Fibroblast of the aortic adventitia (primary cell): ENCODE results near the gene XAF1. TPM values are rescaled to one million over a fixed set of nuclear protein-coding genes. Genes with fewer than 3 reads are reported as not detected.

Experiments
- DNase-seq: peaks from one replicate; pipeline ENCODE4 v3.0.0-alpha.2; 2010; ENCODE audit warnings: low read depth
- H3K4me3 ChIP-seq: 2 replicates; pipeline ENCODE4 v1.5.1; 2011; ENCODE audit warnings: low read depth, mild to moderate bottlenecking, control low read depth, low read length, moderate library complexity
- CTCF ChIP-seq: IDR thresholded peaks from 2 replicates; pipeline ENCODE4 v1.5.1; 2011; ENCODE audit warnings: mild to moderate bottlenecking, low read length, control low read depth, inconsistent platforms; ENCODE audit not compliant: insufficient read depth
- total RNA-seq: library from RNA; depleted of rRNA; stranded (reverse); fragments of >200 nt; gene quantifications from 2 replicates; pipeline ENCODE4 v1.2.3, GENCODE V29; 2012; ENCODE audit warnings: low replicate concordance

Gene XAF1
- total RNA-seq, 1 donor, result 27.5 TPM

- no peak overlapping the region for H3K4me3 ChIP-seq
- DNase-seq, result no peak
- no peak for TF ChIP-seq CTCF
These were observed 44.2 kb upstream of the XAF1 start for GRCh38 chr17:6711681-6712057.

GRCh38 chr17:6712058-6712853, 43.6 kb upstream of the XAF1 start:
- TF ChIP-seq CTCF, result no peak
- no peak overlapping the region for H3K4me3 ChIP-seq
- peak; percentile 19 for DNase-seq

GRCh38 chr17:6712854-6713129, 43.1 kb upstream of the XAF1 start:
- no peak for DNase-seq
- TF ChIP-seq CTCF, result no peak
- no peak overlapping the region for H3K4me3 ChIP-seq

- peak within 1 kb of the TSS; percentile 28 for H3K4me3 ChIP-seq
- DNase-seq, result peak; percentile 6
- TF ChIP-seq CTCF, result peak; percentile 50
These were observed 42.5 kb upstream of the XAF1 start, which contains the start of gene SLC13A5 for GRCh38 chr17:6713130-6713917. TSS of gene SLC13A5 (minus strand) at chr17:6713369. CDS start at chr17:6713333, 36 bp downstream.

GRCh38 chr17:6713918-6714271, 42.0 kb upstream of the XAF1 start:
- no peak for DNase-seq
- no peak for TF ChIP-seq CTCF
- H3K4me3 ChIP-seq, result no peak overlapping the region

- DNase-seq, result no peak
- no peak for TF ChIP-seq CTCF
- H3K4me3 ChIP-seq, result no peak overlapping the region
These were observed 41.5 kb upstream of the XAF1 start for GRCh38 chr17:6714315-6714874.
